Measurements from ENCODE around the gene ARID5A.
"Not testable (repeated sequence)": the region's sequence is repeated elsewhere in the genome, so short reads cannot be mapped to it uniquely, and the experiment has no call there.

ARID5A gene

GRCh38 chr2:96495982-96496629, 40.4 kb upstream of the ARID5A start:
- DNase-seq (ENCODE audit: low read depth), result no peak
- no peak for TF ChIP-seq CTCF (conservative IDR thresholded peaks at IDR 0.05; ENCODE audit: low read depth, low read length)
- H3K4me3 ChIP-seq (ENCODE audit: low read depth, low read length), result no peak overlapping the region

- TF ChIP-seq CTCF (conservative IDR thresholded peaks at IDR 0.05; ENCODE audit: low read depth, low read length), result no peak
- no peak for DNase-seq (ENCODE audit: low read depth)
- no peak overlapping the region for H3K4me3 ChIP-seq (ENCODE audit: low read depth, low read length)
Measured at GRCh38 chr2:96498021-96498431, 38.5 kb upstream of the ARID5A start.

- not testable (repeated sequence) for DNase-seq (ENCODE audit: low read depth); H3K4me3 ChIP-seq (ENCODE audit: low read depth, low read length)
Measured at GRCh38 chr2:96498611-96499010, 37.9 kb upstream of the ARID5A start.

GRCh38 chr2:96499061-96499960, 37.2 kb upstream of the ARID5A start:
- no peak for DNase-seq (ENCODE audit: low read depth)
- H3K4me3 ChIP-seq (ENCODE audit: low read depth, low read length), result no peak overlapping the region
- no peak for TF ChIP-seq CTCF (conservative IDR thresholded peaks at IDR 0.05; ENCODE audit: low read depth, low read length)

- no peak for TF ChIP-seq CTCF (conservative IDR thresholded peaks at IDR 0.05; ENCODE audit: low read depth, low read length)
- no peak overlapping the region for H3K4me3 ChIP-seq (ENCODE audit: low read depth, low read length)
Measured at GRCh38 chr2:96500385-96501066, 36.0 kb upstream of the ARID5A start.

GRCh38 chr2:96501471-96501874, 35.1 kb upstream of the ARID5A start:
- no peak for TF ChIP-seq CTCF (conservative IDR thresholded peaks at IDR 0.05; ENCODE audit: low read depth, low read length)
- DNase-seq (ENCODE audit: low read depth), result no peak
- H3K4me3 ChIP-seq (ENCODE audit: low read depth, low read length), result no peak overlapping the region

More at GRCh38 chr2:96500385-96501066, 36.0 kb upstream of the ARID5A start:
- DNase-seq (ENCODE audit: low read depth), result no peak

Measured in choroid plexus epithelial cell (primary cell).